GM12874 (cell line): ENCODE data around the gene CBX3.

ENCODE experiments used
- TF ChIP-seq, protein P1 (sequence below): IDR thresholded peaks from 2 replicates; pipeline ENCODE4 v1.5.1; 2011; ENCODE audit warnings: low read depth, mild to moderate bottlenecking, control low read depth, low read length, moderate library complexity; ENCODE audit not compliant: insufficient read depth

CBX3 gene

GRCh38 chr7:26179422-26179821, 22.1 kb upstream of the CBX3 start:
- TF ChIP-seq, protein P1, sequence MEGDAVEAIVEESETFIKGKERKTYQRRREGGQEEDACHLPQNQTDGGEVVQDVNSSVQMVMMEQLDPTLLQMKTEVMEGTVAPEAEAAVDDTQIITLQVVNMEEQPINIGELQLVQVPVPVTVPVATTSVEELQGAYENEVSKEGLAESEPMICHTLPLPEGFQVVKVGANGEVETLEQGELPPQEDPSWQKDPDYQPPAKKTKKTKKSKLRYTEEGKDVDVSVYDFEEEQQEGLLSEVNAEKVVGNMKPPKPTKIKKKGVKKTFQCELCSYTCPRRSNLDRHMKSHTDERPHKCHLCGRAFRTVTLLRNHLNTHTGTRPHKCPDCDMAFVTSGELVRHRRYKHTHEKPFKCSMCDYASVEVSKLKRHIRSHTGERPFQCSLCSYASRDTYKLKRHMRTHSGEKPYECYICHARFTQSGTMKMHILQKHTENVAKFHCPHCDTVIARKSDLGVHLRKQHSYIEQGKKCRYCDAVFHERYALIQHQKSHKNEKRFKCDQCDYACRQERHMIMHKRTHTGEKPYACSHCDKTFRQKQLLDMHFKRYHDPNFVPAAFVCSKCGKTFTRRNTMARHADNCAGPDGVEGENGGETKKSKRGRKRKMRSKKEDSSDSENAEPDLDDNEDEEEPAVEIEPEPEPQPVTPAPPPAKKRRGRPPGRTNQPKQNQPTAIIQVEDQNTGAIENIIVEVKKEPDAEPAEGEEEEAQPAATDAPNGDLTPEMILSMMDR = no peak

DNA sequence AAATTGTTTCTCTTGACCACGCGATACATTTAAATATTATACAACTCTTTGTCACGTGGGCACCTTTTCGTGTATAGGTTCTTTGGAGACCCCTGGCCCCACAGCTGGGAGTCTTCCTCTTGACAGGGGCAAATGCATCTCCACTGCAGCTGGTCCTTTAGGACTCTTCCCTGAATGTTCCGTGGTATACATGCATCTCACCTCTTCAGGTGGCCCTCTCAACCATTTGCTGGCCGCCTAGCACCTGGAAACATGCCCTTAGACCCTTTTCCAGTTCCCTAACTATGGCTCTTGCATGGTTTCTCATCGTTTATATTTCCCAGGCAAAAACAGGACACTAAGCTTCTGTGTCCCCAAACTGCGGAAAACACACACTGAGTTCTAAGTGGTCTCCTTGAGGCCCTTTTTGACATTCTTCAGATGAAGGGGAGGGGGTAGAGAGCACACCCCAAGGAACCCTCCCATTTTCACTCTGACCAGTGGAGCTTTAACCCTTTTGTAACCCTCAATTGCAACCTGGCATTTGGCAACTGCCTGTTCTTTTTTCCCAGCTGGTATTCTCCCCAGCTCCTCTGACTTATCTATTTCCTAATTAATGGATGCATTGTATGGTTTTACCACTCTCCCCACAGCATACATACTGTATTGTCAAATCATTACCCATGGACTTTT, 21.6 kb upstream of the CBX3 start:
- TF ChIP-seq, protein P1 = no peak

DNA sequence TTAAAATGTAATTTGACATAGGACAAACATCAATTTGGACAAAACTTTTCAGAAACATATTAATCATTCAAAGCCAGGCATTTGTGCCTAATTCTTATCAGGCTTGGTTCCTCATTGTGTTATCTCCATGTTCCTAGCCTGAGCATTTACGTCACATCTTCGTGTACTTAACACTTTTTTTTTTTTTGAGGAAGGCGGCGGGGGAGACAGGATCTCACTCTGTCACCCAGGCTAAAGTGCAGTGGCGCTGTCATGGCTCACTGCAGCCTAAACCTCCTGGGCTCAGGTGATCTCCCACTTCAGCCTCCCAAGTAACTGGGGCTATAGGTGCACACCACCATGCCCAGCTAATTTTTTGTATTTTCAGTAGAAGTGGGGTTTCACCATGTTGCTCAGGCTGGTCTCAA, 20.8 kb upstream of the CBX3 start:
- TF ChIP-seq, protein P1 = no peak

GRCh38 chr7:26181474-26182227, 19.9 kb upstream of the CBX3 start:
- TF ChIP-seq, protein P1 = no peak

DNA sequence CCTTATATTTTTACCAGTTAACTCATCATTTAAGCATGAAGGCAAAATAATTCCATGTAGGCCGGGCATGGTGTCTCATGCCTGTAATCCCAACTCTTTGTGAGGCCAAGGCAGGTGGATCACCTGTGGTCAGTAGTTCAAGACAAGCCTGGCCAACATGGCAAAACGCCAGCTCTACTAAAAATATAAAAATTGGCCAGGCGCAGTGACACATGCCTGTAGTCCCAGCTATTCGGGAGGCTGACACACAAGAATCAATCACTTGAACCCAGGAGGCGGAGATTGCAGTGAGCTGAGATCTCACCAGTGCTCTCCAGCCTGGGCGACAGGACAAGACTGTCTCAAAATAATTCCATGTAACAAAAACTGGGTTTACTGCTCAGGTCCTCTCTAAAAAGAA, 19.3 kb upstream of the CBX3 start:
- TF ChIP-seq, protein P1 = no peak

DNA sequence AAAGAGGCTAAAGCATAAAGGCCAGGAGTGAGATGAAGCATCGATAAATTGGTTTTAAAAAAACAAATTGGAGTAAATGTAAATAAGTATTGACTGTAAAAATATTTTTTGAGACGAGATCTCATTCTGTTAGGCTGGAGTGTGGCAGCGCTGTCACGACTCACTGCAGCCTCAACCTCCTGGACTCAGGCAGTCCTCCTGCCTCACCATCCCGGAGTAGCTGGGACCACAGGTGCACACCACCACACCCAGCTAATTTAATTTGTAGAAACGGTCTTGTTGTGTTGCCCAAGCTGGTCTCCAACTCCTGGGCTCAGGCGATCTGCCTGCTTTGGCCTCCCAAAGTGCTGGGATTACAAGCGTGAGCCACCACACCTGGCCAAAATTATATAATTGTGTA, 18.8 kb upstream of the CBX3 start:
- TF ChIP-seq, protein P1 = no peak

DNA sequence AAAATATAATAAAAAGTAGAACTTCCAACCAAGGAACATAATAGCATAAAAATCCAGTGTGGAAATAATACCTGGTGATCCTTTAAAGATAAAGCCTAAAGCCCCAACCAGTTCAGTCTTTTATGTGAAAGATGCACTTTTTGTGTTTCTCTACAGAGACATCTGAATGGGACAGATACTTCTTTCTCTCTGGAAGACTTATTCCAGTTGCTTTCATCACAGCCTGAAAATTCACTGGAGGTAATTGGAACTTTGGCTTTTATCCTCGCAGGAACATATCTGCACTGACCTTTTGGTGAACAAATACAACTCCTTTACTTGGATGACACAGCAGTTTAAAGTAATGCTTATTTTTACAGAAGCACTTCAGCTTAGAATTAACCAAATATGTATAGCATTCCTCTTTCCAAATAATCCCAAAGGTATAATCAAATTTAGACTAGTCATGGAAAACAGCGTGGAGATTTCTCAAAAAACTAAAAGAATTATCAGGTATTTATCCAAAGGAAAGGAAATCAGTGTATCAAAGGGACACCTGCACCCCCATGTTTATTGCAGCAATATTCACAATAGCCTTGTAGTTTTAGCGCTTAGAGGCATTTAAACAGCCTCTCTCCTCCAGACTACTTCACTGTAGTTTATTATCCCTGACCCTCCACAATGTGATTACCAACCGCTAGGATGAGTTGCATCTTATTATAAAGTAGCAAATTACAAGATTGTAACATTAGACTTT, 17.8 kb upstream of the CBX3 start:
- TF ChIP-seq, protein P1 = no peak
